Activated T-cell treated with anti-CD3 and anti-CD28 coated beads, Interleukin-2, amount 50 U/mL, for 4 hours (primary cell): ENCODE data around the gene TNIP3. TPM values are rescaled to one million over a fixed set of nuclear protein-coding genes. Genes with fewer than 3 reads are reported as not detected.
"Not testable (repeated sequence)": the region's sequence is repeated elsewhere in the genome, so short reads cannot be mapped to it uniquely, and the experiment has no call there.

Experiments used
- ATAC-seq, 2 donors: fragments of 200-7000 bp; cut with Tn5 transposase; one replicate each; pipeline ENCODE4 v1.10.0; 2021
- DNase-seq: peaks from one replicate; pipeline ENCODE4 v3.0.0-alpha.2; 2020
- H3K27me3 Mint-ChIP-seq: one replicate; pipeline ENCODE4 v1.8.0; 2021; ENCODE audit warnings: low read depth, mixed read lengths
- H3K36me3 Mint-ChIP-seq: one replicate; pipeline ENCODE4 v1.8.0; 2022; ENCODE audit warnings: mixed read lengths; ENCODE audit not compliant: insufficient read depth
- H3K4me1 Mint-ChIP-seq: one replicate; pipeline ENCODE4 v1.8.0; 2021; ENCODE audit warnings: low read depth, mixed read lengths
- H3K4me3 Mint-ChIP-seq: one replicate; pipeline ENCODE4 v1.8.0; 2021; ENCODE audit warnings: mild to moderate bottlenecking, moderate library complexity, mixed read lengths
- H3K9me3 Mint-ChIP-seq: one replicate; pipeline ENCODE4 v1.8.0; 2021; ENCODE audit warnings: mixed read lengths
- total RNA-seq, 3 donors: library from RNA; stranded (reverse); gene quantifications; one replicate each; pipeline ENCODE4 v1.2.1, GENCODE V29; 2021

TNIP3 gene, protein sequence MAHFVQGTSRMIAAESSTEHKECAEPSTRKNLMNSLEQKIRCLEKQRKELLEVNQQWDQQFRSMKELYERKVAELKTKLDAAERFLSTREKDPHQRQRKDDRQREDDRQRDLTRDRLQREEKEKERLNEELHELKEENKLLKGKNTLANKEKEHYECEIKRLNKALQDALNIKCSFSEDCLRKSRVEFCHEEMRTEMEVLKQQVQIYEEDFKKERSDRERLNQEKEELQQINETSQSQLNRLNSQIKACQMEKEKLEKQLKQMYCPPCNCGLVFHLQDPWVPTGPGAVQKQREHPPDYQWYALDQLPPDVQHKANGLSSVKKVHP
- 10 to 100 TPM in 2 of 3 donors, 1 to 10 TPM in 1; 7.4 to 21.9 (median 20.6) TPM for total RNA-seq

DNA sequence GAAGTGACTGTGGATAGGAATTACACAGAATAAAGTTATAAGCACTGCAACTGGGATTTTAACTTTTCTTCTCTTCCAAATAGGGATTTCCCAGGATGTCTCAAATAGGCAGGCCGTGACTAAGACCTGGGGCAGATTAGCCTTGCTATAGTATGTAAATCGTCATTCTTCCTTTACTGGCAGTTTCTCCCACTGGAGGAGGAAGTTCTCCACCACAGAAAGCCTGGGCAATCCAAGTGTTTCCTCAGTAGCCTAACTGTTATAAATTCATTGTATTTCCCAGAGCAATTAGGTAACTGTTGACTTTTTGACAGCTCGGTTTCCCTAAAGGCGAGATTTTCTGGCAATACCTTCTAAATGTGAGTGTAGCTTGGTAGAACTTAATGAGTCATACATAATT, at the start of gene TNIP3:
TNIP3 (minus strand) TSS at position 31 of the 400 bp plus-strand sequence. CDS start 196 bp downstream, outside the sequence.
- Mint-ChIP-seq H3K4me3 (no peak within 1 kb of the TSS), H3K9me3 (no peaks in the 10 kb centered on the region), H3K4me1 (peaks cover 37% of the 10 kb centered on the region), H3K27me3 (no peaks in the 10 kb centered on the region), H3K36me3 (peaks cover 8% of the 10 kb centered on the region)
- ATAC-seq (no peak), DNase-seq (no peak)

DNA sequence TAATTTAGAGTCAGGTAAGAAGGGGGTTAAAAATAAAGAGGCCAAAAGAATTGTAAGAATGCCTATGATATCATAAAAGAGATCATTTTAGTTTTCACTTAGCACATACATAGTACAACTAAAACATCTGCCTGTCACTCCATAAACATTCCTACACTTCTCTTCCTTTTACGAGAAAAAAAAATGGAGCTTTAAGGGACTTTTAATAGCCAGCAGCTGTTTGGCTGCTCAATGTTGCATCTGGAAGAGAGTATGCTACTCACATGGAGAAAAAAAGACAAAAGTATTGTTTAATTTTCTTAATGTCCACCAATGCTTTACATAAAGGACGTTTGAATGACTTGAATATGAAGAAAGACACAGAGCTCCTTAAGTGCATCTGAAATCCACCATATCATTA, 48.7 kb upstream of the TNIP3 start:
- Mint-ChIP-seq H3K27me3 (no peaks in the 10 kb centered on the region), H3K4me1 (peaks cover 9% of the 10 kb centered on the region), H3K4me3 (no peak overlapping the region), H3K36me3 (peaks cover 11% of the 10 kb centered on the region), H3K9me3 (peaks cover 4% of the 10 kb centered on the region)
- ATAC-seq = no peak
- DNase-seq = no peak

DNA sequence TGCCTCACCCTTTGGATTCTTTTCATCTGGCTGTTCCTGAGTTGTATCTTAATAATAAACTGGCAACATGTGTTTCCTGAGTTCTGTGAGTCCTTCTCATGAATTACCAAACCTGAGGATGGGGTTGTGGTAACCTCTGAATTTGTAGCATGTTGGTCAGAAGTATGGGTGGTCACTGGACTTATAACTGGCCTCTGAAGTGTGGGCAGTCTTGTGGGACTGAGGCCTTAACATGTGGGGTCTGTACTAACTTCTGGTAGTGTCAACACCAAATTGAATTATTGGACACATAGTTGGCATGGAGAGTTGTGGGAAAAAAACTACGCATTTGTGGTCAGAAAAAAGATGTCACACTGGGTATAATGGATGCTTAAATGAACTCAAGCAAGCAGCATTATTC, 45.0 kb upstream of the TNIP3 start:
- no peak for ATAC-seq
- Mint-ChIP-seq H3K36me3 (peaks cover 8% of the 10 kb centered on the region), H3K4me3 (no peak overlapping the region), H3K4me1 (peaks cover 8% of the 10 kb centered on the region), H3K27me3 (no peaks in the 10 kb centered on the region), H3K9me3 (peaks cover 4% of the 10 kb centered on the region)
- DNase-seq = no peak

DNA sequence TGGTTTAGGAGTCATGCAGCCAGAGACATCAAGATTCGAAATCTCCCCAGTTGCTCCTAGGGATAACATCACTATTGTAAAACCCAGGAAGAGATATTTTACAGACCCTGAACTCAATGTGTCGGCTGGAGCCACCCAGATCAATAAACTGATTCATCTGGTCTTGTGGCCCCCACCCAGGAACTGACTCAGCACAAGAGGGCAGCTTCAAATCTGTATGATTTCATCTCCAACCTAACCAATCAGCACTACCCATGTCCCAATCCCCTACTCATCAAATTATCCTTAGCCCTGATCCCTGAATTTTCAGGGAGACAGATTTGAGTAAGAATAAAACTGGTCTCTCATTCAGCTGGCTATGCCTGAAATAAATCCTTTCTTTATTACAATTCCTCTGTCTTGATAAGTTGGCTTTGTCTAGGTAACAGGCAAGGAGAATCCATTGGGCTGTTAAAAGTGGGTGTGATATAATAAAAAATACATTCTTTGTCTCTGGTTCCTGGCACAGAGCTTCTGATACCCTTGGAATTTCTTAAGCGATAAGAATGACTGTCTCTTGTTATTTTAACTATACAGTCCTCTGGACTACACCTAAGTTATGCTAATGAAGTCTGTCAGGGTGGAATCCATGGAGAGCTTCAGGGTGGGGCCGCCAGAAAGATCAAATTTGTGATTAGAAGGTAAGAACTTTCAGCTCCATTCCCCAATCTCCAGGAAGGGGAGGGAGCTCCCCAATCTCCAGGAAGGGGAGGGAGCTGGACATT, 44.3 kb upstream of the TNIP3 start:
- H3K9me3 Mint-ChIP-seq = peaks cover 4% of the 10 kb centered on the region
- peaks cover 8% of the 10 kb centered on the region for H3K36me3 Mint-ChIP-seq
- no peak for ATAC-seq
- no peak overlapping the region for H3K4me3 Mint-ChIP-seq
- H3K27me3 Mint-ChIP-seq = no peaks in the 10 kb centered on the region
- H3K4me1 Mint-ChIP-seq = peaks cover 4% of the 10 kb centered on the region
- DNase-seq = no peak

DNA sequence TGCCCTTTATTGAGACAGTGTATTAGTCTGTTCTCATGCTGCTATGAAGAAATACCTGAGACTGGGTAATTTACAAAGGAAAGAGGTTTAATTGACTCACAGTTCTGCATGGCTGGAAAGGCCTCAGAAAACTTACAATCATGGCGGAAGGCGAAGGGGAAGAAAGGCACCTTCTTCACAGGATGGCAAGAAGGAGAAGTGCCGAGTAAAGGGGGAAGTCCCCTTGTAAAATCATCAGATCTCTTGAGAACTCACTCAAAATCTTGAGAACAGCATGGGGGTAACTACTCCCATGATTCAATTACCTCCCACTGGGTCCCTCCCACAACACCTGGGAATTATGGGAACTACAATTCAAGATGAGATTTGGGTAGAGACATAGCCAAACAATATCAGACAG, 41.7 kb upstream of the TNIP3 start:
- not testable (repeated sequence) for H3K4me3 Mint-ChIP-seq, H3K27me3 Mint-ChIP-seq, DNase-seq, ATAC-seq, H3K4me1 Mint-ChIP-seq, H3K36me3 Mint-ChIP-seq, H3K9me3 Mint-ChIP-seq

DNA sequence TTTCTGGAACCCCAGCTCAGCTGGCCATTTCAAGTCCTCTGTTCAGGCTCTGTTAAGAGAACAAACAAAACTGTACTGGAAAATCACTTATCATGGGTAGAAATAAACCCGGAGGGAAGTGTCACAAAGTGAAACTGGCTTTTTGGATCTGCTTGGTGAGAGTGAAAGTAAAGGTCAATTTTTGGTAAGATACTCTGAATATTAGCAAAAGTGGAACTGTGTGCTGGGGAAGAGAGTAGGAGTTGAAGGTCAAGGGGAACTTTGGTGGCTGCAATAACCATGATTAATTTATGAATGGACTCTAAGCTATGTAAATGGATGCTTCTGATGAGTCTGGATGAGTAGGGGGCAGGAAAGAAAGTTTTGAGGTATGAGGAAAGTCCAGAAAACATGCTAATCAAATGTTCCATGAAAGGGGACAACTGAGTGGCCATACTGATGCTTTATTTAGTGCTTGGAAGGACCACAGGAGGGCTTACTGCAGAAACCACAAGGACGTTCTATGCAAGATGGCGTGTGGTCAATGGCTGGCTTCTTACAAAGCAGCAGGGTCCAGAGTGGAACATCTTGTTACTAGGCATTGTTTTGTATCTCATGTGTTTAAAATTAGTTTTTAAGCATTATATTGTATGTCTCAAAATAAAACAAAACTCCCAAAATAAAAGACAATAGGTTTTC, 36.8 kb upstream of the TNIP3 start:
- Mint-ChIP-seq H3K27me3 (no peaks in the 10 kb centered on the region), H3K36me3 (peaks cover 5% of the 10 kb centered on the region)

DNA sequence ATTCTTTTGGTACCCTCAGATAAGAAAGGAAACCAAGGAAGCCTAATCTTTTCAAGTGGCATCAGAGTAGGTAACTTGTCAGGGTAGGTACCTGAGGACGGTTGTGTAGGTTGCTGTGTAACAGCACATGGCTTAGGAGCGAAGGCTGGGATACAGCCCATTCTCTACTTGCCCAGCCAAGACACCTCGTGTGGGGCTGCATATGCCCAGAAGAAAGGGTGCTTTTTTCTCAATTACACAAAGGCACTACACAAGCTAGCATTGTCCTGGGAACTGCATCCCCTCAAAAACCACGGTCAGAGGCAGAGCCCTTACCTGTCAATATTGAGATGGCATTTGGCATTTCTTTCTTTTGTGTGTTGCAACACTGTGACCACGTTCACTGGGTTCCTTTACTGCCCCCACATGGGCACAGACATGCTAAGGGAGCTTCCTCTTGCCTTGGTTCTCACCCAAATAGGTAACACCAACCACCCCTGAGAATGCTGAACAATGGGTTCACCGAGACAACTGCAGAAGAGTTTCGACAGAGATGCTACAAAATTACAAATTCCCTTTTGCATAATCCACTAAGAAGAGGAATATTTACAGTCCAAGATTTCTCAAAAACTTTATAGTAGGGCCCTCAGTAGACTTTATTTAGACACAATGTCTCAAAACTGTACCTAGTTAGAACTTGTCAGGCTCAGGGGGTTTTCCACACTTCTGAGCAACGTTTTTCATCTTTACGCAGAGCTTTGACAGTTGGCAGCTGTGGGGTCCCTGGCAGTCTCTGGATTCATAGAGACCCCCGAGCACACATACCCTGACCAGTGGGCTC, 35.8 kb upstream of the TNIP3 start:
- Mint-ChIP-seq H3K9me3 (no peaks in the 10 kb centered on the region), H3K36me3 (peaks cover 5% of the 10 kb centered on the region), H3K4me1 (peaks cover 30% of the 10 kb centered on the region), H3K4me3 (no peak overlapping the region), H3K27me3 (no peaks in the 10 kb centered on the region)
- ATAC-seq (peak; percentile 83 to 84), DNase-seq (no peak)

More for the DNA sequence above, 36.8 kb upstream of the TNIP3 start:
- ATAC-seq = no peak
- H3K4me3 Mint-ChIP-seq = peak overlapping the region; percentile 9
- no peak for DNase-seq
- H3K4me1 Mint-ChIP-seq = peaks cover 32% of the 10 kb centered on the region
- H3K9me3 Mint-ChIP-seq = no peaks in the 10 kb centered on the region

DNA sequence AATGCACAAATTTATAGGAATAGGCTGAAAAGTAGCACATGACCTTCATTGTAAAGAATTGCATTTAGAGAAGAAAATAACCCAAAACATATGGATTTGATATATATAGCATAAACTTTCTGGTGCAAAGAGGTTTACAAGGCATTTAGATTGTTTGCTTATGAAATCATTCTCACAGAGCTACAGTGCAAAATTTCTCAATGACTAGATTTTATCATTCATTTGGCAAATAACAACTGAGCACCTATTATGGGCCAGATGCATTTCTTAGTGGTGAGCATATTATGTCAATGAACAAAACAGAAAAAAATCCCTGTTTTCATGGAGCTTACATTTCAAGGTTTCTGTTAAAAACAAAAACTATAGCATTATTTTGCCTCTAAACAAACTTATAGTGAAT, 34.1 kb upstream of the TNIP3 start:
- no peaks in the 10 kb centered on the region for H3K9me3 Mint-ChIP-seq
- DNase-seq (no peak), ATAC-seq (no peak)
- no peaks in the 10 kb centered on the region for H3K27me3 Mint-ChIP-seq
- no peak overlapping the region for H3K4me3 Mint-ChIP-seq
- peaks cover 5% of the 10 kb centered on the region for H3K36me3 Mint-ChIP-seq
- H3K4me1 Mint-ChIP-seq = peaks cover 39% of the 10 kb centered on the region

DNA sequence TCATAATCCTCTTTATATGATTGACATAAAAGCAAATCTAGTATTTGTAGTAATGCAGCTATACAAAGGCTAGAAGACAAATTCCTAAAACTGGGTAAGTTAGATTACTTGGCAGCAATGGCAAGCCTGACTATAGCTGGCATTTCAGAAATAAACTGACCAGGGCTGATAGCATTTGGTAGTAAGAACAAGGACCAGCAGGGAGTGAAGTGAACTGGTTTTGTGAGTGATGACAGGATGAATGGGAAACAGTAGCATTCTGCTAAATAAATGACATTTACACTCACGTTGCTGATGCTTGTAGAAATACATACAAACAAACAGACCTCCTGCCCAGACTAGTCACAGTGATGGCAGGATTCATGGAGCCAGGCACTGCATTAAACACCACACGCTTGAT, 31.5 kb upstream of the TNIP3 start:
- Mint-ChIP-seq H3K9me3 (no peaks in the 10 kb centered on the region), H3K4me1 (peaks cover 53% of the 10 kb centered on the region), H3K27me3 (no peaks in the 10 kb centered on the region), H3K36me3 (peaks cover 2% of the 10 kb centered on the region), H3K4me3 (no peak overlapping the region)
- DNase-seq = no peak
- ATAC-seq = no peak

DNA sequence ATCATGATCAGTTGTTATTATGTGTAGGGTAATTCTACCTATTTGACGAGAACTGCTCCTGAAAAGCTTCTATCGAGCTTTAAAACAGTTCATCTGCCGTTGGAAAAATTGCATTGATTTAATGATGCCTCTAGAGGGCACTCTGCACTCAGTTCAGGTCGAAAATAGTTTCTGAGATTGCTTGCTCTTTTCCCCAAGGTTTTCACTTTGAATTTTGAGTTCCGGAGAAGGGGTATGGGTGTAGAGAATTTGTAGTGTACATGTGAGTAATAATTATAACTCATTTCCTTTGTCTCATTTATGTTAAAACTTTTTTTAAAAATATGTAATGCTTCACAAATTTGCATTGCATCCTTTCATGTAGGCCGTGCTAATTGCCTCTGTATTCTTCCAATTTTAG, 28.4 kb upstream of the TNIP3 start:
- Mint-ChIP-seq H3K36me3 (no peaks in the 10 kb centered on the region), H3K4me3 (peak overlapping the region; percentile 60), H3K4me1 (peaks cover 54% of the 10 kb centered on the region), H3K27me3 (no peaks in the 10 kb centered on the region), H3K9me3 (no peaks in the 10 kb centered on the region)
- ATAC-seq (peak; percentile 35 to 44), DNase-seq (no peak)

DNA sequence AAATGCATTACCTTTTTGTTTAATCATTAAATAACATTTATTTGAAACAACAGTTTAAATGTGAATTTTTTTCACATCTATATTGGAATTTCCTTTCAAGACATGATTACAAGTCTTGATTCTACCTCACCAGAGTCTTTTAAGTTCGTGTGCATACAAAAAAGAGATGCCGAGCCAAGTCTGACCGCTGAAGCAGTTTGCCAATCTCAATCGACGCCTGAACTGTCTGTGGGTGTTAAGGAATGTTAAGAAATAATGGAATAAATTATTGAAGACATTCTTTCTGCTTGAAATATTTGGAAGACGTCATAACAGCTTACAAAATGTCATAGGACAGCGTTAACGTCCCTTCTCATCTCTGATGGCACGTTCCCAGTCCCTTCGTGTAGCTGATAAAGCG, 27.9 kb upstream of the TNIP3 start:
- no peak for DNase-seq
- Mint-ChIP-seq H3K4me3 (peak overlapping the region; percentile 60), H3K36me3 (no peaks in the 10 kb centered on the region), H3K9me3 (no peaks in the 10 kb centered on the region), H3K4me1 (peaks cover 58% of the 10 kb centered on the region), H3K27me3 (no peaks in the 10 kb centered on the region)
- no peak for ATAC-seq

DNA sequence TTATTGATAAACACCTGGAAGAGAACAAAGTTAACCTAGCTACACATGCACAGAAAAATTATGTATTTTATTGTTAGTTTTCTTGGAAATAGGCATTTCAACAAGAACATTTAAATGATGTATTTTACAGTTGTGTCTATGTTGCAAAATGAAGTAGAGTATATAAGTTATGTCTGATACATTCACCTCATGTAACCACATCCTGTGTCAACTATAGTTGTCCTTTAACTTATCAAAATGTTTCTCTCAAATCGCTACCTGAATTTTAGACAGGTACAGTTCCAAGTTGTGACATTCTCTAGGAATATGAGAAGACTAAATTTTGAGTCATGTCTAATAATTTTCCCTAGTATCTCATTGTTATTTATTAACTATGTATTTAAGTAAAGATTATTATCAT, 27.2 kb upstream of the TNIP3 start:
- H3K4me3 Mint-ChIP-seq = no peak overlapping the region
- ATAC-seq (no peak), DNase-seq (no peak)
- no peaks in the 10 kb centered on the region for H3K9me3 Mint-ChIP-seq
- no peaks in the 10 kb centered on the region for H3K36me3 Mint-ChIP-seq
- peaks cover 62% of the 10 kb centered on the region for H3K4me1 Mint-ChIP-seq
- no peaks in the 10 kb centered on the region for H3K27me3 Mint-ChIP-seq

DNA sequence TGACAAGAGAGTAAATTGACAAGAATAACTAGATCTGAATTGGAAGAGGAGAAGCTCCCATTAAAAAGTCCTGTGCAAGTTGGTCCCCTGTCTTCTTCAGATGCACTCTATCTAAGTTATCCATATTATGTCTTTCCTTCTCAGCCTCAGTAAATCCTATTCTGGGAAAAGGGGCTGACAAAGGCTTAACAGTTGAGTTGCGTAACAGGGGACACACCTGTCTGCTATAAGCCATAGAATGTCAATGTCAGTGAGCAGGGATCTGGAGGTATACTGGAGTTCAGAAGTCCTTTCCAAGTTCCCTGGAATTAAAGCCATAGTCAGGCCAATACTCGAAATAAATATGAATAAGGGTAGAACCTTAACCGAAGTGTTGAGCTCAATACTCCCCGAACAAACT, 26.3 kb upstream of the TNIP3 start:
- no peaks in the 10 kb centered on the region for H3K9me3 Mint-ChIP-seq
- no peak for DNase-seq
- no peak for ATAC-seq
- peak overlapping the region; percentile 12 for H3K4me3 Mint-ChIP-seq
- H3K4me1 Mint-ChIP-seq = peaks cover 68% of the 10 kb centered on the region
- H3K36me3 Mint-ChIP-seq = no peaks in the 10 kb centered on the region
- H3K27me3 Mint-ChIP-seq = no peaks in the 10 kb centered on the region
